IMR-90 (cell line): Measurements from ENCODE around the gene SLC26A11. TPM values are rescaled to one million over a fixed set of nuclear protein-coding genes. Genes with fewer than 3 reads are reported as not detected.

Experiments used
- ATAC-seq: fragments of 200-7000 bp; cut with Tn5 transposase; 2 replicates; pipeline ENCODE4 v1.9.1; 2020; ENCODE audit warnings: low read depth, mild to moderate bottlenecking, moderate library complexity
- BruUV-seq: library from RNA; stranded (reverse); fragments of 400-500 nt; replicated peaks from 2 replicates; lab custom pipeline; 2021; lab: Mats Ljungman, UMichigan
- CTCF ChIA-PET: fragments of 300-600 bp; formaldehyde crosslinking; extraction: SDS; loops from one replicate; lab custom pipeline; 2021; ENCODE audit warnings: antibody characterized with exemption; lab: Yijun Ruan, JAX
- POLR2A ChIA-PET: fragments of 300-600 bp; sonication (Branson Sonifier 250); formaldehyde crosslinking; loops from one replicate; lab custom pipeline; 2022; ENCODE audit warnings: antibody characterized with exemption; ENCODE audit not compliant: unreplicated experiment; lab: Charles Lee
- DNase-seq: peaks from one replicate; pipeline ENCODE4 v3.0.0; 2013
- H2AFZ ChIP-seq: replicated peaks from 2 replicates; pipeline ENCODE3; 2013; ENCODE audit warnings: low read length, mild to moderate bottlenecking; ENCODE audit not compliant: poor library complexity
- H2AK5ac ChIP-seq: 2 replicates; pipeline ENCODE4 v1.6.1; 2013; ENCODE audit warnings: low read depth, low read length, inconsistent platforms
- H2AK9ac ChIP-seq: replicated peaks from 2 replicates; pipeline ENCODE3; 2013; ENCODE audit warnings: mild to moderate bottlenecking, low read depth, low read length, moderate library complexity; ENCODE audit not compliant: poor library complexity
- H2BK120ac ChIP-seq: 2 replicates; pipeline ENCODE4 v1.6.1; 2013; ENCODE audit warnings: low read depth, low read length, inconsistent platforms
- H2BK15ac ChIP-seq: 3 replicates; pipeline ENCODE4 v1.6.1; 2013; ENCODE audit warnings: low read depth, low read length, inconsistent platforms
- H2BK20ac ChIP-seq: 2 replicates; pipeline ENCODE4 v1.6.1; 2013; ENCODE audit warnings: low read depth, mild to moderate bottlenecking, inconsistent platforms, low read length, moderate library complexity
- H2BK5ac ChIP-seq: 2 replicates; pipeline ENCODE4 v1.6.1; 2013; ENCODE audit warnings: mild to moderate bottlenecking, low read depth, low read length, inconsistent platforms; ENCODE audit not compliant: poor library complexity, severe bottlenecking
- H3K14ac ChIP-seq: replicated peaks from 2 replicates; pipeline ENCODE4 v1.6.1; 2013; ENCODE audit warnings: low read depth, low read length, inconsistent platforms
- H3K18ac ChIP-seq: 2 replicates; pipeline ENCODE4 v1.6.1; 2013; ENCODE audit warnings: low read depth, low read length, control low read depth
- H3K23ac ChIP-seq: 2 replicates; pipeline ENCODE4 v1.6.1; 2013; ENCODE audit warnings: low read depth, low read length, inconsistent platforms
- H3K27ac ChIP-seq: 2 replicates; pipeline ENCODE4 v1.5.1; 2013; ENCODE audit warnings: mild to moderate bottlenecking, control low read depth, low read length; ENCODE audit not compliant: insufficient read depth
- H3K27me3 ChIP-seq: 2 replicates; pipeline ENCODE4 v1.6.1; 2013; ENCODE audit warnings: low read length; ENCODE audit not compliant: control insufficient read depth, insufficient read depth
- H3K36me3 ChIP-seq: 2 replicates; pipeline ENCODE4 v1.6.1; 2013; ENCODE audit warnings: low read length, mixed read lengths; ENCODE audit not compliant: control insufficient read depth, insufficient read depth
- H3K4ac ChIP-seq: 2 replicates; pipeline ENCODE4 v1.6.1; 2013; ENCODE audit warnings: low read depth, low read length, inconsistent platforms
- H3K4me1 ChIP-seq: 2 replicates; pipeline ENCODE4 v1.6.1; 2013; ENCODE audit warnings: low read length, mixed read lengths; ENCODE audit not compliant: control insufficient read depth, insufficient read depth
- H3K4me2 ChIP-seq: 2 replicates; pipeline ENCODE4 v1.6.1; 2013; ENCODE audit warnings: low read depth, mild to moderate bottlenecking, control low read depth, low read length, moderate library complexity
- H3K4me3 ChIP-seq: 2 replicates; pipeline ENCODE4 v1.5.1; 2013; ENCODE audit warnings: low read depth, mild to moderate bottlenecking, control low read depth, low read length, moderate library complexity; ENCODE audit not compliant: insufficient read depth
- H3K56ac ChIP-seq: 2 replicates; pipeline ENCODE4 v1.6.1; 2013; ENCODE audit warnings: low read length, inconsistent platforms; ENCODE audit not compliant: insufficient read depth; ENCODE audit errors: extremely low read depth
- H3K79me1 ChIP-seq, 2 experiments: 2 replicates each; pipeline ENCODE4 v1.6.1; 2013; ENCODE audit warnings: low read length in 2 of 2, inconsistent platforms in 1 of 2, low read depth in 1 of 2
- H3K9ac ChIP-seq: 2 replicates; pipeline ENCODE4 v1.6.1; 2013; ENCODE audit warnings: low read depth, low read length, control low read depth
- H3K9me1 ChIP-seq: 2 replicates; pipeline ENCODE4 v1.6.1; 2013; ENCODE audit warnings: low read length, inconsistent platforms; ENCODE audit not compliant: insufficient read depth
- H3K9me3 ChIP-seq: 2 replicates; pipeline ENCODE4 v1.6.1; 2013; ENCODE audit warnings: low read length; ENCODE audit not compliant: control insufficient read depth, insufficient read depth
- H4K20me1 ChIP-seq: 2 replicates; pipeline ENCODE4 v1.6.1; 2013; ENCODE audit warnings: low read length, inconsistent platforms; ENCODE audit not compliant: insufficient read depth
- H4K5ac ChIP-seq: 2 replicates; pipeline ENCODE4 v1.6.1; 2013; ENCODE audit warnings: mild to moderate bottlenecking, low read depth, low read length, control low read depth
- H4K8ac ChIP-seq, 2 experiments: 2 replicates each; pipeline ENCODE4 v1.6.1; 2013; ENCODE audit warnings: low read depth in 2 of 2, low read length in 2 of 2, control low read depth in 1 of 2, inconsistent platforms in 1 of 2
- H4K91ac ChIP-seq: 2 replicates; pipeline ENCODE4 v1.6.1; 2013; ENCODE audit warnings: low read depth, low read length, inconsistent platforms; ENCODE audit not compliant: insufficient read depth
- BHLHE40 ChIP-seq: fragments of 150-350 bp; IDR thresholded peaks from 2 replicates; pipeline ENCODE4 v1.6.1; 2016; ENCODE audit warnings: mild to moderate bottlenecking, low read depth, low read length
- CEBPB ChIP-seq: IDR thresholded peaks from 2 replicates; pipeline ENCODE4 v1.6.1; 2012; ENCODE audit warnings: low read depth, low read length, improper control_type of control experiment
- CHD1 ChIP-seq: IDR thresholded peaks from 2 replicates; pipeline ENCODE4 v1.6.1; 2012; ENCODE audit warnings: low read depth, low read length, improper control_type of control experiment
- ELK1 ChIP-seq: fragments of 150-350 bp; IDR thresholded peaks from 2 replicates; pipeline ENCODE4 v1.6.1; 2016; ENCODE audit warnings: low read depth, mild to moderate bottlenecking, low read length, moderate library complexity, borderline replicate concordance
- FOS ChIP-seq: fragments of 150-350 bp; IDR thresholded peaks from 2 replicates; pipeline ENCODE4 v1.6.1; 2016; ENCODE audit warnings: low read depth, low read length
- MAFK ChIP-seq: IDR thresholded peaks from 2 replicates; pipeline ENCODE4 v1.6.1; 2012; ENCODE audit warnings: low read depth, low read length, improper control_type of control experiment
- MAZ ChIP-seq: IDR thresholded peaks from 2 replicates; pipeline ENCODE4 v1.6.1; 2012; ENCODE audit warnings: low read depth, mild to moderate bottlenecking, low read length, improper control_type of control experiment, moderate library complexity, borderline replicate concordance
- MXI1 ChIP-seq: IDR thresholded peaks from 2 replicates; pipeline ENCODE4 v1.6.1; 2012; ENCODE audit warnings: low read depth, mild to moderate bottlenecking, low read length, moderate library complexity, borderline replicate concordance
- NFE2L2 ChIP-seq: fragments of 150-350 bp; IDR thresholded peaks from 2 replicates; pipeline ENCODE4 v1.6.1; 2016; ENCODE audit warnings: low read depth, mild to moderate bottlenecking, low read length
- POLR2A ChIP-seq: IDR thresholded peaks from 2 replicates; pipeline ENCODE4 v1.6.1; 2012; ENCODE audit warnings: mild to moderate bottlenecking, low read depth, low read length
- RAD21 ChIP-seq: IDR thresholded peaks from 2 replicates; pipeline ENCODE4 v1.6.1; 2012; ENCODE audit warnings: low read length, improper control_type of control experiment
- RCOR1 ChIP-seq: IDR thresholded peaks from 2 replicates; pipeline ENCODE4 v1.6.1; 2012; ENCODE audit warnings: mild to moderate bottlenecking, low read length, improper control_type of control experiment; ENCODE audit not compliant: insufficient replicate concordance
- RFX5 ChIP-seq: IDR thresholded peaks from 2 replicates; pipeline ENCODE4 v1.8.0; 2012; ENCODE audit warnings: low read depth, mild to moderate bottlenecking, low read length, moderate library complexity
- SMC3 ChIP-seq: fragments of 150-350 bp; IDR thresholded peaks from 2 replicates; pipeline ENCODE4 v1.6.1; 2016; ENCODE audit warnings: low read depth, mild to moderate bottlenecking, antibody characterized with exemption, low read length, moderate library complexity
- USF2 ChIP-seq: fragments of 150-350 bp; IDR thresholded peaks from 2 replicates; pipeline ENCODE4 v1.6.1; 2017; ENCODE audit warnings: mild to moderate bottlenecking, antibody characterized with exemption, low read length, low read depth
- WGBS, 2 experiments: methylation state at CpG; one replicate each; pipeline versions ENCODE4 v1.1.5 to v1.1.7; 2013; ENCODE audit warnings: missing lambda C conversion rate in 2 of 2; ENCODE audit not compliant: insufficient read length in 1 of 2; ENCODE audit errors: extremely low coverage in 2 of 2; 5-methylcytosine and 5-hydroxymethylcytosine counted together
- dilution Hi-C: fragments of 300-500 bp; cut with HindIII; formaldehyde crosslinking; loops from one replicate; pipeline ENCODE4 v1.14.3; 2018; ENCODE audit warnings: low sequenced_read_pairs; ENCODE audit not compliant: unreplicated experiment
- in situ Hi-C: fragments of 300-500 bp; cut with MboI; formaldehyde crosslinking; loops from 3 replicates; pipeline ENCODE4 v1.14.3; 2019; ENCODE audit warnings: low sequenced_read_pairs, inconsistent platforms, mixed read lengths
- intact Hi-C: fragments of 100-400 bp; cut with micrococcal nuclease; formaldehyde crosslinking; loops from 2 replicates; pipeline ENCODE4 v1.10.0; 2022
- polyA plus RNA-seq, 3 experiments: library from polyadenylated mRNA; depleted of rRNA; stranded (reverse); fragments of >200 nt; gene quantifications; 2 replicates each; pipeline ENCODE4 v1.2.3, GENCODE V29; 2012; ENCODE audit warnings: low replicate concordance in 1 of 3
- total RNA-seq: library from RNA; depleted of rRNA; stranded (reverse); fragments of >200 nt; gene quantifications from 2 replicates; pipeline ENCODE4 v1.2.3, GENCODE V29; 2012
- TF ChIP-seq, protein P1 (sequence below): conservative IDR thresholded peaks from 2 replicates; pipeline ENCODE4 v1.5.1; 2012; ENCODE audit warnings: mild to moderate bottlenecking, low read depth, low read length, improper control_type of control experiment

The SLC26A11 gene
- total and polyA plus RNA-seq, 2 of the 4 experiments (the other 2 are of a cell fraction): 3.2 to 15.6 TPM

DNA sequence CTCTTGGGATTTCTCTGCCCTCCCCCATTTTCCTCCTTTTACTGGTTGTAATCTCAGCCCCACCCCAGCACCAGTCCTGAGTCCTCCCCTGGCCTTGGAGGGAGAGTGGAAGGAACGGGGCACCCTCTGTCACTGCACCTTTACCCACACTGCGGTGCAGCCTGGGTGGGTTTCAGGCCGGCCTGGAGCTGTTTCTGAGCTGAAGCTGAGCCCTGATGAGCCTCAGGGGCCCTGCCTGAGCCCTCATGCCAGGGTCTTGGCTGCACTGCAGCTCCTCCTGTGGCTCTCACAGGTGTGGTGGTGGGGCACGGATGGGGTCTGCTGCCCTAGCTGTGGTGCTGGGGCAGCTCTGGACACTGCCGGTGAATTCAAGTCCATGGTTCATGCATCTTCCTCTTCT is 74.9 kb downstream of the SLC26A11 start:
- no CpG with 5 or more reads among the region's 5 CpGs for WGBS, 2 experiments
- H2AK5ac ChIP-seq: no peak overlapping the region

More for the DNA sequence above, 74.9 kb downstream of the SLC26A11 start:
- no peaks in the 10 kb centered on the region for H3K4me1 ChIP-seq
- dilution Hi-C loops: no loop called here
- no peak overlapping the region for H2BK20ac ChIP-seq
- H4K5ac ChIP-seq: no peak overlapping the region
- no peak overlapping the region for H2AFZ ChIP-seq
- H3K4ac ChIP-seq: no peak overlapping the region
- no peaks in the 10 kb centered on the region; the same call in 1 of the 2 replicates for H3K9me3 ChIP-seq
- no peak overlapping the region for H3K23ac ChIP-seq
- CTCF ChIA-PET: no interaction called here
- no peak overlapping the region for H3K56ac ChIP-seq
- no peak for DNase-seq
- H2AK9ac ChIP-seq: no peak overlapping the region
- peaks cover 8 to 11% of the 10 kb centered on the region in 2 experiments; a peak in 2 of 4 replicates for H3K79me1 ChIP-seq
- intact Hi-C loops: no loop called here
- H4K8ac ChIP-seq: no peak overlapping the region
- H4K20me1 ChIP-seq: no peaks in the 10 kb centered on the region; the same call in 1 of the 2 replicates
- H3K4me2 ChIP-seq: no peak overlapping the region
- no peak for ATAC-seq
- BruUV-seq: TSS peak; percentile 87
- no peak overlapping the region for H3K27ac ChIP-seq
- H3K14ac ChIP-seq: no peak overlapping the region
- no peak overlapping the region for H3K4me3 ChIP-seq
- POLR2A ChIA-PET: no interaction called here
- peaks cover 3% of the 10 kb centered on the region for H3K9me1 ChIP-seq
- no peak overlapping the region for H2BK120ac ChIP-seq
- H3K27me3 ChIP-seq: no peaks in the 10 kb centered on the region
- H2BK5ac ChIP-seq: no peak overlapping the region
- TF ChIP-seq RFX5: no peak
- TF ChIP-seq FOS: no peak
- no peak for TF ChIP-seq MXI1
- no peak for TF ChIP-seq SMC3
- TF ChIP-seq, protein P1, sequence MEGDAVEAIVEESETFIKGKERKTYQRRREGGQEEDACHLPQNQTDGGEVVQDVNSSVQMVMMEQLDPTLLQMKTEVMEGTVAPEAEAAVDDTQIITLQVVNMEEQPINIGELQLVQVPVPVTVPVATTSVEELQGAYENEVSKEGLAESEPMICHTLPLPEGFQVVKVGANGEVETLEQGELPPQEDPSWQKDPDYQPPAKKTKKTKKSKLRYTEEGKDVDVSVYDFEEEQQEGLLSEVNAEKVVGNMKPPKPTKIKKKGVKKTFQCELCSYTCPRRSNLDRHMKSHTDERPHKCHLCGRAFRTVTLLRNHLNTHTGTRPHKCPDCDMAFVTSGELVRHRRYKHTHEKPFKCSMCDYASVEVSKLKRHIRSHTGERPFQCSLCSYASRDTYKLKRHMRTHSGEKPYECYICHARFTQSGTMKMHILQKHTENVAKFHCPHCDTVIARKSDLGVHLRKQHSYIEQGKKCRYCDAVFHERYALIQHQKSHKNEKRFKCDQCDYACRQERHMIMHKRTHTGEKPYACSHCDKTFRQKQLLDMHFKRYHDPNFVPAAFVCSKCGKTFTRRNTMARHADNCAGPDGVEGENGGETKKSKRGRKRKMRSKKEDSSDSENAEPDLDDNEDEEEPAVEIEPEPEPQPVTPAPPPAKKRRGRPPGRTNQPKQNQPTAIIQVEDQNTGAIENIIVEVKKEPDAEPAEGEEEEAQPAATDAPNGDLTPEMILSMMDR: no peak
- TF ChIP-seq ELK1: no peak
- TF ChIP-seq BHLHE40: no peak
- no peak for TF ChIP-seq MAFK
- no peak for TF ChIP-seq CHD1
- no peak for TF ChIP-seq RCOR1
- no peak for TF ChIP-seq USF2
- TF ChIP-seq POLR2A: no peak
- no peak for TF ChIP-seq CEBPB
- no peak for TF ChIP-seq RAD21
- TF ChIP-seq MAZ: no peak
- TF ChIP-seq NFE2L2: no peak
- no peak overlapping the region for H3K9ac ChIP-seq
- in situ Hi-C loops: no loop called here
- no peak overlapping the region for H4K91ac ChIP-seq
- H3K36me3 ChIP-seq: peaks cover 75% of the 10 kb centered on the region
- no peak overlapping the region for H3K18ac ChIP-seq
- no peak overlapping the region for H2BK15ac ChIP-seq
